Heart left ventricle (tissue), 16 donors: ENCODE results near the gene GTPBP6. TPM values are rescaled to one million over a fixed set of nuclear protein-coding genes. Genes with fewer than 3 reads are reported as not detected.
"Not testable (repeated sequence)": the region's sequence is repeated elsewhere in the genome, so short reads cannot be mapped to it uniquely, and the experiment has no call there.

Experiments used
- ATAC-seq, 4 donors: fragments of 200-7000 bp; cut with Tn5 transposase; one replicate each; pipeline ENCODE4 v1.9.1; 2020 to 2022; ENCODE audit warnings: moderate library complexity in 4 of 4, mild to moderate bottlenecking in 3 of 4, moderate number of reproducible peaks in 1 of 4
- DNase-seq, 5 donors: peaks; one replicate each; pipeline ENCODE4 v3.0.0-alpha.2; 2020
- H3K27ac ChIP-seq, 12 donors: fragments of 200-600 bp; sonication (generic) in 4 of 12; one replicate each; pipeline versions ENCODE4 v1.5.0 to v1.8.0; 2016 to 2022; ENCODE audit warnings: mild to moderate bottlenecking in 2 of 12
- H3K27me3 ChIP-seq, 9 donors: fragments of 200-600 bp; sonication (generic) in 2 of 9; one replicate each; pipeline versions ENCODE4 v1.5.1 to v1.8.0; 2016 to 2022; ENCODE audit warnings: mild to moderate bottlenecking in 3 of 9
- H3K36me3 ChIP-seq, 9 donors: fragments of 200-600 bp; sonication (generic) in 2 of 9; one replicate each; pipeline versions ENCODE4 v1.5.0 to v1.8.0; 2018 to 2022; ENCODE audit warnings: mild to moderate bottlenecking in 2 of 9
- H3K4me1 ChIP-seq, 12 donors: fragments of 200-600 bp; sonication (generic) in 4 of 12; one replicate each; pipeline versions ENCODE4 v1.5.0 to v1.8.0; 2016 to 2022; ENCODE audit warnings: mild to moderate bottlenecking in 3 of 12
- H3K4me3 ChIP-seq, 12 donors: fragments of 200-600 bp; sonication (generic) in 4 of 12; one replicate each; pipeline versions ENCODE4 v1.5.0 to v1.8.0; 2017 to 2022; ENCODE audit warnings: mild to moderate bottlenecking in 9 of 12, moderate library complexity in 4 of 12
- H3K9me3 ChIP-seq, 12 donors: fragments of 200-600 bp; sonication (generic) in 4 of 12; one replicate each; pipeline versions ENCODE4 v1.5.0 to v1.8.0; 2016 to 2022; ENCODE audit warnings: mild to moderate bottlenecking in 1 of 12
- CTCF ChIP-seq, 12 donors: fragments of 200-600 bp; sonication (generic) in 4 of 12; IDR thresholded peaks; one replicate each; pipeline versions ENCODE4 v1.5.0 to v1.8.0; 2018 to 2022; ENCODE audit warnings: antibody characterized with exemption in 12 of 12, mild to moderate bottlenecking in 5 of 12
- POLR2A ChIP-seq, 2 donors: fragments of 450-650 bp; IDR thresholded peaks; one replicate each; pipeline ENCODE4 v1.6.1; 2017; ENCODE audit warnings: antibody characterized with exemption in 2 of 2, mild to moderate bottlenecking in 2 of 2, moderate library complexity in 2 of 2
- WGBS, 4 donors: extraction: QIAGEN DNeasy Blood & Tissue Kit in 2 of 4; methylation state at CpG; one replicate each; pipeline versions ENCODE4 v1.1.5 to v1.1.7; 2013 to 2018; 5-methylcytosine and 5-hydroxymethylcytosine counted together
- intact Hi-C, 10 donors: fragments of 100-400 bp; cut with DNase I; formaldehyde crosslinking; loops; one replicate each; pipeline versions ENCODE4 v1.11.1 to v1.14.2; 2022
- polyA plus RNA-seq, 2 donors: library from polyadenylated mRNA; stranded (reverse); fragments of 200-250 nt; gene quantifications; one replicate each; pipeline ENCODE4 v1.2.3, GENCODE V29; 2013
- total RNA-seq, 9 donors: library from RNA; depleted of rRNA in 2 of 9; stranded (reverse); fragments of >200 nt in 2 of 9; fragmentation: NEBNext Ultra II Directional in 3 of 9; extraction: Animal tissue kit (Norgen Biotek cat#: 25700) in 3 of 9; gene quantifications; one replicate each; pipeline versions ENCODE4 v1.1.0 to v1.2.4, GENCODE V29; 2016 to 2023
- donor health status: ischemic (EF 13 %, LVEDD 7.1; RV severe dilation, severe dysfunction).
- donor health status: healthy with polysubstance abuse.
- donor health status: DM: no; HTN: yes; CAD: no.
- donor health status: DM: no; HTN: no; CAD: no.
- donor health status: ischemic (EF 25% LVEDD 6.9; RV normal size, moderate dysfunction).
- donor health status: ischemic (EF 25% LVEDD 5.7; RV mildly dilated, moderate dysfunction).
- donor health status: healthy.
- donor health status: DM: yes; HTN: yes; CAD: no.
- donor health status: ischemic (EF 35%, LVEDD 5.7; RV mildly dilated, moderate dysfunction).
- donor health status: nonischemic (EF 11% LVEDD 7.7; RV severe dilation, severe dysfunction).
- donor health status: DM: yes; HTN: yes; CAD: no.
- donor health status: PGD.
- donor health status: ischemic (EF 29% LVEDD 5.4; RV normal size, mild dysfunction).
- donor health status: nonischemic (EF 23%, LVEDD 6.1; RV moderate dilation, normal function).

GTPBP6 gene
- total and polyA plus RNA-seq, 11 donors, result 31.3 to 102 (median 49.9) TPM

GRCh38 chrX:352181-352580, 33.6 kb upstream of the GTPBP6 start:
- peaks cover 0 to 19% (median 0%) of the 10 kb centered on the region in 9 donors for H3K36me3 ChIP-seq
- intact Hi-C loops, result no loop called here
- peaks cover 0 to 13% (median 5%) of the 10 kb centered on the region in 12 donors for H3K4me1 ChIP-seq
- ATAC-seq (no peak), DNase-seq (peak in 2 of 5 donors; percentile 7 to 52)
- WGBS, 4 donors, result 93 to 96% (median 95%) methylated on average over 23 to 27 of the region's 27 CpGs
- TF ChIP-seq POLR2A (IDR thresholded peaks at IDR 0.05) (no peak), CTCF (IDR thresholded peaks at IDR 0.05) (no peak)
- no peak overlapping the region for H3K4me3 ChIP-seq
- H3K9me3 ChIP-seq, result no peaks in the 10 kb centered on the region
- no peak overlapping the region for H3K27ac ChIP-seq
- H3K27me3 ChIP-seq, result no peaks in the 10 kb centered on the region

DNA sequence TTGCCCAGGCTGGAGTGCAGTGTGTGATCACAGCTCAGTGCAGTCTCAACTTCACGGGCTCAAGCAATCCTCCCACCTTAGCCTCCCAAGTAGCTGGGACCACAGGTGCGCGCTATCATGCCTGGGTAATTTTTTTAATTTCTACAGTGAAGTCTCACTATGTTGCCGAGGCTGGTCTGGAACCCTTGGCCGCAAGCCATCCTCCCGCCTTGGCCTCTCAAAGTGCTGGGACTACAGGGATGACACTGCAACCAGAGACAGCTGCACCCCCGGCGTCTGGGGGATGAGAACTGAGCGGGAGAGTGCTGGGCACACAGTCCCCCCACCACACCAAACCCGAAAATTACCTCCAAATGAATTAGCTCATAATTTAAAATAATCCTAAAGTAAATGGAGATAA, 33.1 kb upstream of the GTPBP6 start:
- no peaks in the 10 kb centered on the region for H3K9me3 ChIP-seq
- DNase-seq (peak in 2 of 5 donors; percentile 14 to 42), ATAC-seq (no peak)
- no peak overlapping the region for H3K27ac ChIP-seq
- intact Hi-C loops, result no loop called here
- no peak for TF ChIP-seq POLR2A (IDR thresholded peaks at IDR 0.05)
- no peak for TF ChIP-seq CTCF (IDR thresholded peaks at IDR 0.05)
- no peaks in the 10 kb centered on the region for H3K27me3 ChIP-seq
- H3K4me3 ChIP-seq, result no peak overlapping the region
- H3K4me1 ChIP-seq, result peaks cover 0 to 13% (median 5%) of the 10 kb centered on the region in 12 donors
- peaks cover 0 to 21% (median 0%) of the 10 kb centered on the region in 9 donors for H3K36me3 ChIP-seq
- 88 to 91% (median 90%) methylated on average over 10 of the region's 10 CpGs for WGBS, 4 donors

- Histone ChIP-seq H3K4me1 (peaks cover 0 to 13% (median 5%) of the 10 kb centered on the region in 12 donors), H3K36me3 (peaks cover 0 to 26% (median 0%) of the 10 kb centered on the region in 9 donors)
- DNase-seq, result peak in 2 of 5 donors; percentile 14 to 17
- intact Hi-C loops, H3K27ac ChIP-seq, H3K4me3 ChIP-seq, H3K9me3 ChIP-seq, ATAC-seq, H3K27me3 ChIP-seq: not testable (repeated sequence)
- 90 to 98% (median 92%) methylated on average over 11 to 12 of the region's 13 CpGs for WGBS, 4 donors
Measured at GRCh38 chrX:351324-351641, 32.7 kb upstream of the GTPBP6 start.

GRCh38 chrX:350534-351323, 32.1 kb upstream of the GTPBP6 start:
- Histone ChIP-seq H3K36me3 (peaks cover 0 to 24% (median 0%) of the 10 kb centered on the region in 9 donors), H3K9me3 (no peaks in the 10 kb centered on the region), H3K4me3 (no peak overlapping the region), H3K4me1 (peaks cover 0 to 13% (median 5%) of the 10 kb centered on the region in 12 donors), H3K27me3 (no peaks in the 10 kb centered on the region), H3K27ac (no peak overlapping the region)
- no peak for ATAC-seq
- 91 to 96% (median 94%) methylated on average over 51 to 61 of the region's 61 CpGs for WGBS, 4 donors
- intact Hi-C loops, result no loop called here
- peak in 3 of 5 donors; percentile 15 to 57 (median 18) for DNase-seq
- TF ChIP-seq POLR2A (IDR thresholded peaks at IDR 0.05), result no peak
- TF ChIP-seq CTCF (IDR thresholded peaks at IDR 0.05), result no peak
